GM11168 (cell line): ENCODE measurements around the gene PPP1R27.

ENCODE experiments used
- in situ Hi-C: fragments of 300-500 bp; cut with MboI; formaldehyde crosslinking; loops from one replicate; pipeline ENCODE4 v1.12.0; 2022; ENCODE audit warnings: low sequenced_read_pairs; ENCODE audit not compliant: unreplicated experiment

The PPP1R27 gene

GRCh38 chr17:81863123-81863675 lies 28.3 kb upstream of the PPP1R27 start:
- in situ Hi-C loops = no loop called here

DNA sequence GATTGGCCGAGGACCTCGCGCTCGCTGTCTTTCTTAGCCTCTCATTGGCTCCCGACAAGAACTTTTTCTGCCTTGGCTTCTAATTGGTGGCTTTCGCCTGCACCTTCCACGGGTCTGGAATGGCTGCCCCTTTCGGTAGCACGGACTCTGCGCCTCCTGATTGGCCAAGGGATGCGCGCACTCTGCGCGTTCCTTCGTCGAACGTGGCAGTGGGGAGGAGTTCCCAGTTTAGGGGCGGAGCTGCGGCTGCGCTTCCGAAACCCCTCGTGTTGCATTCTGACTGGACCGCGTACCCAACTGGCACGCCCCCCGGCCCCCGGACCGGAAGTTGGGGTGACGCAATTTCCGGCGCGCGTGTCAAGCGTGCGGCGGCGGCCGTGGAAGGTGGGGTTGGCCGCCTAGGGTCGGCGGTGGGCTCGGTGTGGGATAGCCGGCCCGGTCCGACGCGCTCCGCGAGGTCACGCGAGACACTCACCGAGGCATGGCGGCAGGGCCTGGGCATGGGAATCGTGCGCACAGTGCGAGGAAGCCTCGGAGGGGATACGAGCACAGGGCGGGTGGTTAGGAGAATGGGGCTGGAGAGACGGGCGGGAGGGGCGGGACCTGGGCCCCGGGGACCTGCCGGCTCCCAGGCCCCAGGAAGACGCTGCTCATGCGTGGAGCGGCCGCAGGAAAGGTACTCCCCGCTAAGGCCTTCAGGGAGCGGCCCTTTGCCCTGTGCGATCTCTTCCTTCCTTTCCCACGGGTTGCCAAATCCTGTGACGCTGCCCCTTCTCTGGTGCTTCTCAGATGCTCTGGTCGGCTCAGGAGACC lies 26.1 kb upstream of the PPP1R27 start:
- in situ Hi-C loops = no loop called here

GRCh38 chr17:81859906-81860755 lies 25.3 kb upstream of the PPP1R27 start, which contains the start of gene P4HB:
P4HB (minus strand) TSS chr17:81860535; CDS start chr17:81860471, 64 bp downstream.
- in situ Hi-C loops = no loop called here

GRCh38 chr17:81858967-81859905 lies 24.4 kb upstream of the PPP1R27 start:
- in situ Hi-C loops = no loop called here

DNA sequence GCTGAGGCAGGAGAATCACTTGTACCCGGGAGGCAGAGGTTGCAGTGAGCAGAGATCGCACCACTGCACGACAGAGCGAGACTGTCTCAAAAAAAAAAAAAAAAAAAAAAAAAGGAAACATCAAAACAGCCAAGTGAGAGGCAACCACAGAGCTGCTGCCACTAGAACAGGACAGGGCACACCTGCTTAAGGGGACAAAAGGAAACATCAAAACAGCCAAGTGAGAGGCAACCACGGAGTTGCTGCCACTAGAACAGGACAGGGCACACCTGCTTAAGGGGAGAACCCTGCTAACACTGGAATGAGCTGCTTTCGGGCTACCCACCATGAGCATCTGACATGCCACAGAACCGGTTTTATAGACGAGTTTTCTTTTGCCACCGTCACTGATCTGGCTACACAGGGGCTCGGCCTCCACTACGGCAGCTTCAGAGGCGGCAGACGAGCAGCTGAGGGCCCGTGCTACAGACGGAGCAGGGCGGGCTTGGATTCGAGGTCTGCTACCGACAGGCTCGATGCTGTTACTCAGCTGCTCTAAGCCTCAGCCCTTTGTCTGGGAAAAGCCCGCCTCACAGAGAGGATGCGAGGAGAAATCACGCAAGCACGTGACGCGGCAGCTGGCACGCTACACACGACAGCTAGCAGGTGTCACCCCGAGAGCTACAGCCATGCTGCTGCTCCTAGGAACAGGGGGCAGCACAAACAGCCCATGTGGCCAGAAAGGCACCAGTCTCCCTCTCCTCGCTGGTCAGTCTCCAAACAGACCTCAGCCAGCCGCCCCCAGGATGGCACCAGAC lies 23.5 kb upstream of the PPP1R27 start:
- in situ Hi-C loops = no loop called here

DNA sequence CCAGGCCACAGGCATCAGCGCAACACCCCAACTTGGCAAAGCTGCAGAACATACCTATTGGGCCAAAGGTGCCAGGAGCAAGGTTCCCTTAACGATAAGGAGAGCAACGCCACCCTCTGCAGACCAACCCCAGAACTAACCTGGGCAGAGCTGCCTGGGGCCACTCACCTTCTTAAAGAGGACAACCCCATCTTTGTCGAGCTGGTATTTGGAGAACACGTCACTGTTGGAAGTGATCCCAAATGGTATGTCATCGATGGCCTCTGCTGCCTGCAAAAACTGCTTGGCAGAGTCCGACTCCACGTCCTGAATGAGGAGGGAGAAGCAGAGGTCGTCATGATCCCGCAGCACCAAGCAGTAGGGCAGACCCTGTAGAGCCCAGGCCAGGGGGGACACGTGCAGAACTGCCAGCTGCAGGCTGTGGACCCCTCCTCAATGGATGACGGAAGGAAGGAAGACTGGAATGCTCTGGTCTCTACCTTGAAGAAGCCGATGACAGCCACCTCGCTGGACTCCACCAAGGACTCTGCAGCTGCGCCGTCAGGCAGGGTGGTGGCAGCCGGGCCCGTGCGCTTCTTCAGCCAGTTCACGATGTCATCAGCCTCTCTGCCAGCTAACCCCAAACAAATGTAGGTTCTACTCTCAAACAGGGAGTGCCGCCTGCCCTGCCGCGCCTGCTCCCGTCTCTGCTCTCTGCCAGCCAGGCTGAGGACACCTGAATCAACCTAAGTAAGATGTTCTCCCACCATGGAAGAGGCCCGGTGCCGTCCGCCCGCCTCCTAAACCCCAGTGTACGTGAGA lies 20.3 kb upstream of the PPP1R27 start:
- in situ Hi-C loops = no loop called here

- in situ Hi-C loops = no loop called here
These were observed 17.4 kb upstream of the PPP1R27 start for GRCh38 chr17:81852237-81852636.

GRCh38 chr17:81851423-81851822 lies 16.6 kb upstream of the PPP1R27 start:
- in situ Hi-C loops = no loop called here

GRCh38 chr17:81849457-81849856 lies 14.6 kb upstream of the PPP1R27 start:
- in situ Hi-C loops = loop anchor here (25.0 kb wide), 1 partner anchor 112 kb away; no protein-coding TSS in a partner anchor

DNA sequence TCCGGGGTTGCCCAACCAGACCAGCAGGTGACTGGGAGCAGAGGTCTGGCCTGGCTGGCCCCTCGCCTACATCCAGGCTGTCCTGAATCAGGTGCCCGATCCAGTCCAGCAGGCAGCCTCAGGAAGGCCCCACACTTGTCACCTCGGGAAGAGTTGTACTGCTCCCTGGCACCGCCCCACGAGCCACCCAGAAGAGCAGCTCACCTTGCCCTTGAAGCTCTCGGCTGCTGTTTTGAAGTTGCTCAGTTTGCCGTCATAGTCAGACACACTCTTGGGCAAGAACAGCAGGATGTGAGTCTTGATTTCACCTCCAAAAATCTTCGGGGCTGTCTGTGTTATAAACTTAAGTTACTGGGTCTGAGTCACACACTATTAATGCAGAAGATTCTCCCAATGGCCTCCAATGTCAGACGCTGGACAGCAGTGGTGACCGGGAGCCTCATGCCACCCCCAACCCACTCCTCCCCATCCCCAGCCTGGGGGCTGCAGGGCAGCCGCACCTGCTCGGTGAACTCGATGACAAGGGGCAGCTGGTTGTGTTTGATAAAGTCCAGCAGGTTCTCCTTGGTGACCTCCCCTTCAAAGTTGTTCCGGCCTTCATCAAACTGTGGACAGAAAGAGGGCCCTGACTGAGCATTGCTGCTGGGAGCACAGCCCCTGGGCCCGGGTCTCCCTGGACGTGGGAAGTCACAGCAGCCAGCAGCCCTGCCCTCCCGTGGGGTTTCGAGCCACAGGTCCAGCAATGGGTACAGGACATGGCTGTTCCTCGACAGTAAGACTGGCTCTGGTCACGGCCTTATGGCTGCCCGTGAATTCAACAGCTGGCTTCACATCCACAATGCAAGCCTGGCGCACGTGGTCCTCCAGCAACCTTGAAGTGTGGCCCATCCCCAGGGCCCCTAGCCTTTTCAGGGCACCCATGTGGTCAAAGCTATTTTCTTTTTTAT lies 12.2 kb upstream of the PPP1R27 start:
- in situ Hi-C loops = loop anchor here (25.0 kb wide), 1 partner anchor 110 kb away; no protein-coding TSS in a partner anchor

GRCh38 chr17:81845881-81846742 lies 11.3 kb upstream of the PPP1R27 start:
- in situ Hi-C loops = loop anchor here (25.0 kb wide), 1 partner anchor 109 kb away; no protein-coding TSS in a partner anchor

- in situ Hi-C loops = loop anchor here (25.0 kb wide), 1 partner anchor 108 kb away; no protein-coding TSS in a partner anchor
These were observed 10.5 kb upstream of the PPP1R27 start for GRCh38 chr17:81845361-81845760.

DNA sequence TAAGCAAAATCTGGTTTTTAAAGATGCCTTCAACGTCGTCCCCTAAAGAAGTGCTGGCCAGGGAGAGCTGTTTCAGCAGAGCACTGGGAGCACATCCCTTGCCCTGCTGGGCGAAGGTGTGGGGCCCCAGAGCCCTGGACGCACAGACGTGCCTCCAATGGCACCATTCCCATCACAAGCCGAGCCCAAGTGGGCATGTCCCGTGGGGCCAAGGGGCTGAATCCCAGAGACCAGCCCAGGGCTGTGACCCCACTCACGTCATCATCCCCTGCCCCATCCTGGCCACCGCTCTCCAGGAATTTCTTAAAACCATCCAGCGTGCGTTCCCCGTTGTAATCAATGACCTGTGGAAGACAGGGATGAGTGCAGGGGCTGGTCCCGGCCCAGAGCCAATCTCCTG lies 10.0 kb upstream of the PPP1R27 start:
- in situ Hi-C loops = loop anchor here (25.0 kb wide), 1 partner anchor 108 kb away; no protein-coding TSS in a partner anchor

DNA sequence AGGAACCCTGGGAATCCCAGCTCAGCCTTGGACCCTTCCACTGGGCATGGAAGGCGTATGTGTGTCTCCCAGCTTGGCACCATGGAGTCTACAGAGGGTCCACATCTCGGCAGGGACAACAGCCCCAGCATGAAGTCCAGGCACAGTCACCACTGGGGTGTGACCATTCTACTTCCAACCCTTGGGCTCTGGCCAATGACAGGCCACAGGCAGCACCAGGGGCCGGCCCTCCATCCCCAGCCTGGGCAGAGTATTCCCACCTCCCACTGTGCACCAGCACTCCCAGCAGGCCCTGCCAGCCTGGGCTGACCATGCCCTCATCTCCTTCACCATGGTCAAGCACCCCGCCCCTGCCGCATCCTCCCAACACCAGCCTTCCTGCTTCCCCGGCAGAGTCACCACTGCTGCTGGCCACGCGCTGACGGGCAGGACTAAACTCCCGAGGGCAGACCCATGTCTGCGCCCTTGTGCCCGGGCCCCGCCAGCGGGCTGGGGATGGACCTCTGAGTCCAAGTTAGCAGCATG lies 9.5 kb upstream of the PPP1R27 start:
- in situ Hi-C loops = loop anchor here (25.0 kb wide), 1 partner anchor 107 kb away; no protein-coding TSS in a partner anchor

DNA sequence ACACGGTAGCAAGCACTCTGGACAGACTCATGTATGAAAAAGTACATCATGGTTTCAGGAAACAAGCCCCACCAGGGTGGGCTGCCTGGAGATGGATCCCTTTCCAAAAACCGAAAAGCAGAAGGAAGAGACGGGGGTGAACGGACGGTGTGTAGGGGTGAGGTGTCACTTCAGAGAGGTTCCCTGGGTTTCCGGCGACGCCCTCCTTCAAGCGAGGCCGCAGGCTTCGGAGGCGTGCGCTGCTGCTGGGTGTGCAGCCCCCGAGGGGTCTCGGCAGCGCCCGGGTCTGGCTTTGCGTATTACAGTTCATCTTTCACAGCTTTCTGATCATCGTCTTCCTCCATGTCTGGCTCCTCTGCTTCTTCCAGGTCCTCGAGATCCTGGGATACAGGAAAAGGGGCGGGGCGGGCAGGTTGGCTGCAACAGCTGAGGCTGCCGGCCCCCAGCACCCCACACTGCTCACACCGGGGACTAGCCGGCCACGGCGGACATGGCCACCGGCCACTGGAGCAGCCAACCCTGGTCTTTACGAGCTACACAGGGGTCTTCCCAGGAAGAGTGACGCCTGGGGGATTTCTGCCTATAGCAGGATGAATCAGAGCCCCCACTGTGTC lies 9.0 kb upstream of the PPP1R27 start:
- in situ Hi-C loops = loop anchor here (25.0 kb wide), 1 partner anchor 107 kb away; no protein-coding TSS in a partner anchor
